HepG2 (cell line): ENCODE measurements around the gene TOR1B. TPM values are rescaled to one million over a fixed set of nuclear protein-coding genes. Genes with fewer than 3 reads are reported as not detected.

Experiments used
- DNMT3B ChIP-seq: conservative IDR thresholded peaks from 2 replicates; pipeline ENCODE4 v1.6.1; 2016; ENCODE audit warnings: missing biosample characterization, control low read depth
- KDM2A ChIP-seq: sonication (generic); formaldehyde crosslinking; IDR thresholded peaks from 2 replicates; pipeline ENCODE4 v1.4.0; 2020; ENCODE audit warnings: low read depth, missing genetic modification reagents, borderline replicate concordance
- MYC ChIP-seq: sonication (generic); formaldehyde crosslinking; IDR thresholded peaks from 2 replicates; pipeline ENCODE4 v1.9.0; 2021; ENCODE audit warnings: missing genetic modification reagents, borderline replicate concordance
- NR2C2 ChIP-seq: sonication (generic); formaldehyde crosslinking; IDR thresholded peaks from 2 replicates; pipeline ENCODE4 v1.4.0; 2020; ENCODE audit warnings: missing genetic modification reagents, mild to moderate bottlenecking, moderate library complexity, borderline replicate concordance
- POLR2G ChIP-seq: fragments of 200-400 bp; formaldehyde crosslinking; IDR thresholded peaks from 2 replicates; pipeline ENCODE4 v1.6.1; 2018; ENCODE audit warnings: mild to moderate bottlenecking, low read depth, low read length, moderate library complexity
- SAP130 ChIP-seq: IDR thresholded peaks from 2 replicates; pipeline ENCODE4 v1.6.1; 2016; ENCODE audit warnings: low read depth
- SIN3A ChIP-seq: IDR thresholded peaks from 2 replicates; pipeline ENCODE4 v1.6.1; 2011; ENCODE audit warnings: low read depth, mild to moderate bottlenecking, control low read depth, low read length, borderline replicate concordance
- SPEN ChIP-seq: sonication (generic); formaldehyde crosslinking; IDR thresholded peaks from 2 replicates; pipeline ENCODE4 v1.5.1; 2020; ENCODE audit warnings: low read depth, mild to moderate bottlenecking, missing genetic modification reagents
- STAG1 ChIP-seq: sonication (generic); formaldehyde crosslinking; IDR thresholded peaks from 2 replicates; pipeline ENCODE4 v1.4.0; 2020; ENCODE audit warnings: missing genetic modification reagents
- TEAD3 ChIP-seq: optimal IDR thresholded peaks from 2 replicates; pipeline ENCODE3; 2016; ENCODE audit warnings: borderline replicate concordance
- YEATS2 ChIP-seq: sonication (generic); formaldehyde crosslinking; IDR thresholded peaks from 2 replicates; pipeline ENCODE4 v1.4.0; 2020; ENCODE audit warnings: missing genetic modification reagents, borderline replicate concordance
- ZBTB20 ChIP-seq: sonication (generic); formaldehyde crosslinking; IDR thresholded peaks from 2 replicates; pipeline ENCODE4 v1.8.1; 2023; ENCODE audit warnings: missing genetic modification reagents, low read depth, mild to moderate bottlenecking, borderline replicate concordance
- ZNF101 ChIP-seq: sonication (generic); formaldehyde crosslinking; IDR thresholded peaks from 2 replicates; pipeline ENCODE4 v1.4.0; 2020; ENCODE audit warnings: mild to moderate bottlenecking, low read depth, missing genetic modification reagents, borderline replicate concordance
- ZNF136 ChIP-seq: sonication (generic); formaldehyde crosslinking; IDR thresholded peaks from 2 replicates; pipeline ENCODE4 v1.8.1; 2022; ENCODE audit warnings: low read depth, mild to moderate bottlenecking, moderate library complexity, missing genetic modification reagents
- ZNF230 ChIP-seq: sonication (generic); formaldehyde crosslinking; IDR thresholded peaks from 2 replicates; pipeline ENCODE4 v1.4.0; 2020; ENCODE audit warnings: mild to moderate bottlenecking, missing genetic modification reagents
- ZNF547 ChIP-seq: sonication (generic); formaldehyde crosslinking; IDR thresholded peaks from 2 replicates; pipeline ENCODE4 v1.5.1; 2020; ENCODE audit warnings: mild to moderate bottlenecking, missing genetic modification reagents
- ZNF563 ChIP-seq: sonication (generic); formaldehyde crosslinking; IDR thresholded peaks from 2 replicates; pipeline ENCODE4 v1.8.0; 2022; ENCODE audit warnings: mild to moderate bottlenecking, moderate library complexity, missing genetic modification reagents
- ZNF709 ChIP-seq: sonication (generic); formaldehyde crosslinking; IDR thresholded peaks from 2 replicates; pipeline ENCODE4 v1.5.0; 2020; ENCODE audit warnings: mild to moderate bottlenecking, missing genetic modification reagents
- polyA plus RNA-seq, 8 experiments: library from polyadenylated mRNA; depleted of rRNA in 3 of 8; stranded (reverse) in 7 of 8; unstranded in 1 of 8; fragments of >200 nt; fragmentation: Illumina TruSeq in 4 of 8; extraction: Trizol in 4 of 8; gene quantifications; 2 replicates each; pipeline versions ENCODE4 v1.2.1 to v1.2.3, GENCODE V29; 2011 to 2016; ENCODE audit warnings: low read depth in 4 of 8, missing spikeins in 1 of 8, mixed read lengths in 1 of 8; ENCODE audit not compliant: insufficient read depth in 1 of 8
- total RNA-seq, 5 experiments: library from RNA; depleted of rRNA; stranded (reverse); fragments of >200 nt; fragmentation: Illumina TruSeq; extraction: Trizol; gene quantifications; 2 replicates each; pipeline ENCODE4 v1.2.3, GENCODE V29; 2016; ENCODE audit warnings: low read depth in 1 of 5
- TF ChIP-seq, protein P1 (sequence below): IDR thresholded peaks from 2 replicates; pipeline ENCODE4 v1.6.1; 2016; ENCODE audit warnings: mild to moderate bottlenecking, missing biosample characterization, missing genetic modification reagents
- TF ChIP-seq, protein P2 (sequence below): sonication (generic); formaldehyde crosslinking; IDR thresholded peaks from 2 replicates; pipeline ENCODE4 v1.5.1; 2020; ENCODE audit warnings: mild to moderate bottlenecking, missing genetic modification reagents, borderline replicate concordance
- TF ChIP-seq, protein P3 (sequence below): sonication (generic); formaldehyde crosslinking; IDR thresholded peaks from 2 replicates; pipeline ENCODE4 v1.4.0; 2020; ENCODE audit warnings: missing genetic modification reagents, low read depth, mild to moderate bottlenecking, borderline replicate concordance
- TF ChIP-seq, protein P4 (sequence below): sonication (generic); formaldehyde crosslinking; IDR thresholded peaks from 2 replicates; pipeline ENCODE4 v1.8.0; 2022; ENCODE audit warnings: missing genetic modification reagents, mild to moderate bottlenecking, borderline replicate concordance

TOR1B gene
- total and polyA plus RNA-seq, 2 of the 13 experiments (the other 11 are each of a cell fraction or from before 2014, with no cell fraction given) = 18.1 to 21.3 TPM

DNA sequence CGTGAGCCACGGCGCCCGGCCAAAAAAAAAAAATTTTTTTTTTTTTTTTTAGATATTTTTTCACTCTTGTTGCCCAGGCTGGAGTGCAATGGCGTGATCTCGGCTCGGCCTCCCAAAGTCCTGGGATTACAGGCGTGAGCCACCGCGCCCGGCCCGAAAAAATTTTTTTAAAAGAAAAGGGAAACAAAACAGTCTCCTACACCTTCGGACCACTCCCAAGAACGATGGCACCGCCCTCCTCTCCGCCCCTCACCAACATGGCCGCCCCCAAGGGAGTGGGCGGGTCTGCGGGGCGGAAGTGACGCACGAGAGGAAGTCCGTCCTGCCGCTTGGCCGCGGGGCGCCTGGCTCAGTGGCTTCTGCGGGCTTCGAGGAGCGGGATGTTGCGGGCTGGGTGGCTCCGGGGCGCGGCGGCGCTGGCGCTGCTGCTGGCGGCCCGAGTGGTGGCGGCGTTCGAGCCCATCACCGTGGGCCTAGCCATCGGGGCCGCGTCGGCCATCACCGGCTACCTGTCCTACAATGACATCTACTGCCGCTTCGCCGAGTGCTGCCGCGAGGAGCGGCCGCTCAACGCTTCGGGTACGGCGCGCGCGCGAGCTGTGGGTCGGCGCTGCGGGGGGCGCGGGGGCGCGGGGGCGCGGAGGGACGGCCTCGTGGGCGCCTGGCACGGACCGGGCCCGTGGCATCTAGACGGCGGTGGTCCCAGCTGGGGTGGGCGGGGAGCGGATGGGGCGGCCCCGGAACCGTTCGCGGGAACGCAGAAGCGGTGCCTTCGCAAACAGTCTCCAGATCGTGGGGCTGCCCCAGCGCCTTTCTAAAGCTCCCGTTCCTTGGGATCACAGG, at the start of gene TOR1B (continued):
- no peak for TF ChIP-seq DNMT3B (CRISPR knock-in tag)
- TF ChIP-seq, protein P1, sequence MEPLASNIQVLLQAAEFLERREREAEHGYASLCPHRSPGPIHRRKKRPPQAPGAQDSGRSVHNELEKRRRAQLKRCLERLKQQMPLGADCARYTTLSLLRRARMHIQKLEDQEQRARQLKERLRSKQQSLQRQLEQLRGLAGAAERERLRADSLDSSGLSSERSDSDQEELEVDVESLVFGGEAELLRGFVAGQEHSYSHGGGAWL (CRISPR knock-in tag) = peak; percentile 65; the same call in 1 of the 2 replicates
- no peak for TF ChIP-seq ZNF101 (CRISPR knock-in tag)
- TF ChIP-seq ZNF563 = peak; percentile 77; the same call in 1 of the 2 replicates
- TF ChIP-seq SPEN (CRISPR knock-in tag) = peak; percentile 73
- TF ChIP-seq, protein P2, sequence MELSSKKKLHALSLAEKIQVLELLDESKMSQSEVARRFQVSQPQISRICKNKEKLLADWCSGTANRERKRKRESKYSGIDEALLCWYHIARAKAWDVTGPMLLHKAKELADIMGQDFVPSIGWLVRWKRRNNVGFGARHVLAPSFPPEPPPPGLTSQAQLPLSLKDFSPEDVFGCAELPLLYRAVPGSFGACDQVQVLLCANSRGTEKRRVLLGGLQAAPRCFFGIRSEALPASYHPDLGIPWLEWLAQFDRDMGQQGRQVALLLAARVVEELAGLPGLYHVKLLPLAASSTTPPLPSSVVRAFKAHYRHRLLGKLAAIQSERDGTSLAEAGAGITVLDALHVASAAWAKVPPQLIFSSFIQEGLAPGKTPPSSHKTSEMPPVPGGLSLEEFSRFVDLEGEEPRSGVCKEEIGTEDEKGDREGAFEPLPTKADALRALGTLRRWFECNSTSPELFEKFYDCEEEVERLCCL (CRISPR knock-in tag) = no peak
- peak; percentile 62; the same call in 1 of the 2 replicates for TF ChIP-seq NR2C2 (CRISPR knock-in tag)
- 0 out of 2 replicates have a peak, but pooled peaks have one; percentile 67 for TF ChIP-seq ZNF230
- TF ChIP-seq ZNF136 = no peak; the same call in 1 of the 2 replicates
- TF ChIP-seq ZNF547 = peak; percentile 81
- TF ChIP-seq, protein P3, sequence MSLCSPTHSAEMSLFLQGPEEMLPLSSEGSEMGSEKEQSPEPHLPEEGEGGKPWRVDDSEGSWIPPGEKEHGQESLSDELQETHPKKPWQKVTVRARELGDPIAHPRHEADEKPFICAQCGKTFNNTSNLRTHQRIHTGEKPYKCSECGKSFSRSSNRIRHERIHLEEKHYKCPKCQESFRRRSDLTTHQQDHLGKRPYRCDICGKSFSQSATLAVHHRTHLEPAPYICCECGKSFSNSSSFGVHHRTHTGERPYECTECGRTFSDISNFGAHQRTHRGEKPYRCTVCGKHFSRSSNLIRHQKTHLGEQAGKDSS = peak; percentile 47; the same call in 1 of the 2 replicates
- TF ChIP-seq, protein P4, sequence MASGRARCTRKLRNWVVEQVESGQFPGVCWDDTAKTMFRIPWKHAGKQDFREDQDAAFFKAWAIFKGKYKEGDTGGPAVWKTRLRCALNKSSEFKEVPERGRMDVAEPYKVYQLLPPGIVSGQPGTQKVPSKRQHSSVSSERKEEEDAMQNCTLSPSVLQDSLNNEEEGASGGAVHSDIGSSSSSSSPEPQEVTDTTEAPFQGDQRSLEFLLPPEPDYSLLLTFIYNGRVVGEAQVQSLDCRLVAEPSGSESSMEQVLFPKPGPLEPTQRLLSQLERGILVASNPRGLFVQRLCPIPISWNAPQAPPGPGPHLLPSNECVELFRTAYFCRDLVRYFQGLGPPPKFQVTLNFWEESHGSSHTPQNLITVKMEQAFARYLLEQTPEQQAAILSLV = peak; percentile 73; the same call in 1 of the 2 replicates
- no peak for TF ChIP-seq STAG1 (CRISPR knock-in tag)
- peak; percentile 90 for TF ChIP-seq POLR2G
- peak; percentile 89 for TF ChIP-seq SAP130
- peak; percentile 69; the same call in 1 of the 2 replicates for TF ChIP-seq YEATS2 (CRISPR knock-in tag)
- TF ChIP-seq ZBTB20 (CRISPR knock-in tag) = peak; percentile 39; the same call in 1 of the 2 replicates
- peak; percentile 48; the same call in 1 of the 2 replicates for TF ChIP-seq ZNF709 (CRISPR knock-in tag)
- peak; percentile 27 for TF ChIP-seq TEAD3
- peak; percentile 72; the same call in 1 of the 2 replicates for TF ChIP-seq KDM2A (CRISPR knock-in tag)
- peak; percentile 76; the same call in 1 of the 2 replicates for TF ChIP-seq SIN3A
- peak; percentile 66; the same call in 1 of the 2 replicates for TF ChIP-seq MYC (CRISPR knock-in tag)
